SK-N-SH (cell line): ENCODE results near the gene KCTD15. TPM values are rescaled to one million over a fixed set of nuclear protein-coding genes. Genes with fewer than 3 reads are reported as not detected.
A peak's percentile ranks its signal among the peaks of the same experiment; 100 is the strongest.

Experiments used
- CTCF ChIA-PET: fragments of 300-600, 350-600 bp; formaldehyde crosslinking; extraction: SDS; loops from one replicate; lab custom pipeline; 2021; lab: Yijun Ruan, JAX
- POLR2A ChIA-PET: fragments of 350-600 bp; sonication (Branson Sonifier 250); formaldehyde crosslinking; extraction: SDS; loops from one replicate; lab custom pipeline; 2020; ENCODE audit warnings: antibody characterized with exemption, inconsistent platforms; lab: Yijun Ruan, JAX
- DNase-seq: peaks from one replicate; pipeline ENCODE4 v3.0.0; 2012
- H2AFZ ChIP-seq: fragments of 200-600 bp; sonication (generic); 2 replicates; pipeline ENCODE4 v1.8.1; 2016; ENCODE audit warnings: antibody characterized with exemption, mild to moderate bottlenecking, low read depth
- H3F3A ChIP-seq: fragments of 200-600 bp; sonication (generic); replicated peaks from 2 replicates; pipeline ENCODE3; 2016; ENCODE audit warnings: antibody characterized with exemption, mild to moderate bottlenecking; ENCODE audit not compliant: insufficient read depth
- H3K27ac ChIP-seq, 2 experiments: fragments of 200-500 bp in 1 of 2; fragments of 200-600 bp in 1 of 2; sonication (Bioruptor generic) in 1 of 2; sonication (generic), shearing (Covaris generic) in 1 of 2; 2 replicates each; pipeline versions ENCODE4 v1.5.1 to v1.6.1; 2014 to 2016; ENCODE audit warnings: low read depth in 2 of 2, inconsistent platforms in 1 of 2, low read length in 1 of 2, mild to moderate bottlenecking in 1 of 2, mixed read lengths in 1 of 2
- H3K27me3 ChIP-seq: fragments of 200-600 bp; sonication (generic), shearing (Covaris generic); 2 replicates; pipeline ENCODE4 v1.6.1; 2016; ENCODE audit warnings: mixed run types; ENCODE audit not compliant: insufficient read depth
- H3K36me3 ChIP-seq, 2 experiments: fragments of 200-500 bp in 1 of 2; fragments of 200-600 bp in 1 of 2; sonication (Bioruptor generic) in 1 of 2; sonication (generic) in 1 of 2; replicated peaks in 1 of 2; 2 replicates each; pipeline versions ENCODE3 to v1.5.1; 2014 to 2016; ENCODE audit warnings: low read length in 1 of 2, mild to moderate bottlenecking in 1 of 2; ENCODE audit not compliant: insufficient read depth in 2 of 2, control insufficient read depth in 1 of 2
- H3K4me1 ChIP-seq, 2 experiments: fragments of 200-500 bp in 1 of 2; fragments of 200-600 bp in 1 of 2; sonication (Bioruptor generic) in 1 of 2; sonication (generic), shearing (Covaris generic) in 1 of 2; 2 replicates each; pipeline versions ENCODE4 v1.5.1 to v1.6.1; 2014 to 2016; ENCODE audit warnings: low read depth in 1 of 2, low read length in 1 of 2, mixed run types in 1 of 2; ENCODE audit not compliant: insufficient read depth in 2 of 2, control insufficient read depth in 1 of 2
- H3K4me2 ChIP-seq: fragments of 200-600 bp; sonication (generic), shearing (Covaris generic); 2 replicates; pipeline ENCODE4 v1.6.1; 2017; ENCODE audit warnings: mixed run types
- H3K4me3 ChIP-seq, 2 experiments: fragments of 200-500 bp in 1 of 2; fragments of 200-600 bp in 1 of 2; sonication (Bioruptor generic) in 1 of 2; sonication (generic), shearing (Covaris generic) in 1 of 2; 2 replicates each; pipeline versions ENCODE4 v1.5.1 to v1.8.1; 2014 to 2016; ENCODE audit warnings: low read depth in 2 of 2, inconsistent platforms in 1 of 2, low read length in 1 of 2, mild to moderate bottlenecking in 1 of 2, mixed read lengths in 1 of 2, moderate library complexity in 1 of 2
- H3K79me2 ChIP-seq: fragments of 200-600 bp; sonication (generic); 2 replicates; pipeline ENCODE4 v1.8.1; 2017; ENCODE audit warnings: mild to moderate bottlenecking; ENCODE audit not compliant: insufficient read depth
- H3K9ac ChIP-seq: fragments of 200-600 bp; sonication (generic); 2 replicates; pipeline ENCODE4 v1.6.1; 2017; ENCODE audit warnings: mixed run types
- H3K9me2 ChIP-seq: fragments of 200-600 bp; sonication (generic); 2 replicates; pipeline ENCODE4 v1.6.1; 2017; ENCODE audit warnings: mixed run types
- H3K9me3 ChIP-seq: fragments of 200-600 bp; sonication (generic); 2 replicates; pipeline ENCODE4 v1.6.1; 2017; ENCODE audit warnings: mixed run types, mild to moderate bottlenecking, moderate library complexity
- H4K20me1 ChIP-seq: fragments of 200-600 bp; sonication (generic); 2 replicates; pipeline ENCODE4 v1.6.1; 2017; ENCODE audit warnings: mild to moderate bottlenecking, mixed run types; ENCODE audit not compliant: insufficient read depth
- EP300 ChIP-seq, 2 experiments: IDR thresholded peaks; 2 replicates each; pipeline versions ENCODE4 v1.4.0 to v1.6.1; 2012; ENCODE audit warnings: borderline replicate concordance in 1 of 2, low read depth in 1 of 2, low read length in 1 of 2
- FOXJ3 ChIP-seq: sonication (generic); formaldehyde crosslinking; IDR thresholded peaks from 2 replicates; pipeline ENCODE4 v1.5.1; 2020; ENCODE audit warnings: mild to moderate bottlenecking, missing genetic modification reagents
- GABPA ChIP-seq: IDR thresholded peaks from 2 replicates; pipeline ENCODE4 v1.4.0; 2012; ENCODE audit warnings: low read depth, mild to moderate bottlenecking
- GATA2 ChIP-seq: sonication (generic); formaldehyde crosslinking; IDR thresholded peaks from 2 replicates; pipeline ENCODE4 v1.5.0; 2020; ENCODE audit warnings: mild to moderate bottlenecking, missing genetic modification reagents
- MXI1 ChIP-seq: IDR thresholded peaks from 2 replicates; pipeline ENCODE4 v1.6.1; 2012; ENCODE audit warnings: mild to moderate bottlenecking, low read depth, low read length, improper control_type of control experiment
- RAD21 ChIP-seq: IDR thresholded peaks from 2 replicates; pipeline ENCODE4 v1.6.1; 2012; ENCODE audit warnings: mild to moderate bottlenecking, low read length
- RCOR1 ChIP-seq: fragments of 150-350 bp; IDR thresholded peaks from 2 replicates; pipeline ENCODE4 v1.6.1; 2017; ENCODE audit warnings: antibody characterized with exemption, low read length
- USF2 ChIP-seq: fragments of 150-350 bp; IDR thresholded peaks from 2 replicates; pipeline ENCODE4 v1.6.1; 2017; ENCODE audit warnings: antibody characterized with exemption, low read length, low read depth, borderline replicate concordance
- whole genome bisulfite sequencing: methylation state at CpG from one replicate; pipeline ENCODE4 v1.1.6; 2017; ENCODE audit warnings: low lambda C conversion rate; 5-methylcytosine and 5-hydroxymethylcytosine counted together
- polyA plus RNA-seq, 3 experiments: library from polyadenylated mRNA; depleted of rRNA; stranded (reverse); fragments of >200 nt; gene quantifications; 2 replicates each; pipeline ENCODE4 v1.2.3, GENCODE V29; 2012
- TF ChIP-seq, protein P1 (sequence below): IDR thresholded peaks from 2 replicates; pipeline ENCODE4 v1.4.0; 2012; ENCODE audit warnings: low read depth, borderline replicate concordance

Gene KCTD15
- polyA plus RNA-seq, 1 of the 3 experiments (the other 2 are of a cell fraction): 15.5 TPM

DNA sequence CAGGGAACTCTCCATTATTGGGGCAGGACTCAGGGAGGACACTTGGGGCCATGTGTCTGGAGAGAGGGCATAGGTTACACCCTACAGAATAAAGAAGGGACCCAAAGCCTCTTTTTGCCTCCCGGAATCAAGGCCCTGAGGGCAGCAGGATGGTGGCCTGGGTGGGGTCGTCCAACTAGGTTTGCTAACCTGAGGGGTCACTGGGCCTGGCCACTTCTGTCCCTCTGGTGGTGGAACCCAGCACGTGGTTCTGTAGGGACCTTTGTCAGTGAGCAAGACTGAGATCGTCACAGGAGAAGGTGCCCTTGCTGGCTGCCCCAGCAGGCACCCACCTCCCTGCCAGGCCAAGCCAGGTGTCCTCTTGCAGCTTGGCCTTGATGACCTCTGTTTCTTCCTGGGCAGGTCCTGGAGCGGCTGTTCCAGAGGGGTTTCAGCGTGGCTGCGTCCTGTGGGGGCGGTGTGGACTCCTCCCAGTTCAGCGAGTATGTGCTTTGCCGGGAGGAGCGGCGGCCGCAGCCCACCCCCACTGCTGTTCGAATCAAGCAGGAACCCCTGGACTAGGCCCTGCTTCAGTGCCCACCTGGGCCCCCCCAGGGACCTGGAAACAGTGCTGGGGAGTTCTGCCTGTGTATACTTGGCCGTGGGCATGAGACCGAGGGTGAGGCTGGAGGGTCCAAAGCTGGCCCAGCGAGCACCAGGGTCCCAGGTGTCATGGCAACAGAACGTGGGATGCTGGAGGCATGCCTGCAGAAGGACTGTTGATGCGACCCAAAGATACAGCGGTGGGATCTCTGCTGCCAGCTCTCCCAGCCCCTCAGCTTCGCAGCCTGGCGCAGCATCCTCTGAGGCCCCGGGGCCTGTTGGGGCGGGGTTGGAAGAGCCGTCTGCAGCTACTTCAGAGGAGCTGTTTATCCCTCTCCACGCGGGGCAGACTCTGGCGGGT, 16.0 kb downstream of the KCTD15 start:
- no peaks in the 10 kb centered on the region for H3K9me2 ChIP-seq
- H3K36me3 ChIP-seq: no peaks in the 10 kb centered on the region
- H3K79me2 ChIP-seq: no peaks in the 10 kb centered on the region
- ChIA-PET POLR2A (interaction anchor here (0.7 to 2.5 kb wide), 6 partner anchors 13 to 94 kb away, joined by 3 to 14 read pairs (median 4); no protein-coding TSS in a partner anchor), CTCF (interaction anchor here (0.9 to 4.4 kb wide), 9 partner anchors 9 to 283 kb away, joined by 3 to 40 read pairs (median 6); partner anchors contain the start of gene KCTD15)
- H3F3A ChIP-seq: peaks cover 5% of the 10 kb centered on the region
- peak; percentile 87 for DNase-seq
- H2AFZ ChIP-seq: no peak overlapping the region
- H3K4me3 ChIP-seq: no peak overlapping the region
- no peak overlapping the region for H3K9ac ChIP-seq
- TF ChIP-seq GABPA (no peak), RAD21 (no peak), EP300 (IDR thresholded peaks at IDR 0.05; ENCODE audit: borderline replicate concordance in 1 of 2, low read depth in 1 of 2, low read length in 1 of 2) (peak in 1 of 2 experiments; percentile 8; a peak in 1 of 4 replicates), FOXJ3 (peak; percentile 62; the same call in 1 of the 2 replicates), MXI1 (peak; percentile 15; the same call in 1 of the 2 replicates), GATA2 (CRISPR knock-in tag) (peak; percentile 77), RCOR1 (peak; percentile 41; the same call in 1 of the 2 replicates)
- peaks cover 0 to 42% of the 10 kb centered on the region in 2 experiments; a peak in 2 of 4 replicates for H3K4me1 ChIP-seq
- no peaks in the 10 kb centered on the region for H4K20me1 ChIP-seq
- no peaks in the 10 kb centered on the region for H3K27me3 ChIP-seq
- no peaks in the 10 kb centered on the region for H3K9me3 ChIP-seq
- peak overlapping the region in 1 of 2 experiments; percentile 92; a peak in 2 of 4 replicates for H3K27ac ChIP-seq
- 66% methylated on average over 10 of the region's 28 CpGs for WGBS
- H3K4me2 ChIP-seq: no peak overlapping the region

DNA sequence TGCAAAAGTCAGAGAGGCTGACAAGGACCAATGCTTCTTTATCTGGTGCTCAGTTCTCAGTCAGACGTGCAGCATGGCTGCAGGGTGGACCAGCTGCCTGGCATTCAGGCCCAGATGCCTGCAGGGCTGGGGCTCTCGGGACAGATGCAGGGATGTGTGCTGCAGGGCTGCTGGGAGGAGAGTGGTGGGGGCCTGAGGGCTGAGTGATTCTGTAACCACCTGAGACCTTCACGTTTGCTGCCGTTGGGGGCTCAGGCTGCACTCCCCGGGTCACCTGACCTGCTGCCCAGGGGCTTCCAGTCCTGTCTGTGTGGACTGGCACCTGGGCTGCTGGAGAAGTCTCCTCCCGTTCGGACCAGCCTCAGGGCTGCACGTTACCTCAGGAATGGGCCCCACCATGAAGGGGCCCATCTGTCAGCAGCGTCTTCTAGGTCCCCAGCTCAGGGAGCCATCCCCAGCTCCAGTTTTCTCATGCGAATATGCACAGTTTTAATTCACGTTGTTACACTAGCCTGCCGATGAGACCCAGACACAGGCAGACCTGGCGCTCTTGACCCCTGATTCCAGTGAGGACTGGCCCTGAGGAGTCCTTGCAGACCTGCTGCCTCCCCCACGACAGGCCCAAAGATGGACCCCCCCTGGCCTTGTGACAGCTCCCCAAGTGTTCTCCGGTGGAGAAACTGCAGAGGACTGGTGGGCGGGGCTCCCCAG, 16.9 kb downstream of the KCTD15 start:
- CTCF ChIA-PET: interaction anchor here (0.6 to 4.4 kb wide), 10 partner anchors 9 to 283 kb away, joined by 3 to 40 read pairs (median 4); partner anchors contain the start of gene KCTD15
- TF ChIP-seq EP300 (IDR thresholded peaks at IDR 0.05; ENCODE audit: borderline replicate concordance in 1 of 2, low read depth in 1 of 2, low read length in 1 of 2): peak in 1 of 2 experiments; percentile 3; a peak in 1 of 4 replicates
- TF ChIP-seq, protein P1, sequence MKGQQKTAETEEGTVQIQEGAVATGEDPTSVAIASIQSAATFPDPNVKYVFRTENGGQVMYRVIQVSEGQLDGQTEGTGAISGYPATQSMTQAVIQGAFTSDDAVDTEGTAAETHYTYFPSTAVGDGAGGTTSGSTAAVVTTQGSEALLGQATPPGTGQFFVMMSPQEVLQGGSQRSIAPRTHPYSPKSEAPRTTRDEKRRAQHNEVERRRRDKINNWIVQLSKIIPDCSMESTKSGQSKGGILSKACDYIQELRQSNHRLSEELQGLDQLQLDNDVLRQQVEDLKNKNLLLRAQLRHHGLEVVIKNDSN: no peak
- TF ChIP-seq USF2: no peak

More for the DNA sequence above, 16.9 kb downstream of the KCTD15 start:
- Histone ChIP-seq H3K4me3 (no peak overlapping the region), H3F3A (peaks cover 5% of the 10 kb centered on the region), H3K9me2 (no peaks in the 10 kb centered on the region), H3K27me3 (no peaks in the 10 kb centered on the region), H2AFZ (no peak overlapping the region), H3K9me3 (no peaks in the 10 kb centered on the region), H3K79me2 (no peaks in the 10 kb centered on the region), H3K4me1 (peaks cover 0 to 42% of the 10 kb centered on the region in 2 experiments; a peak in 2 of 4 replicates), H3K4me2 (no peak overlapping the region), H3K36me3 (no peaks in the 10 kb centered on the region), H3K27ac (peak overlapping the region in 1 of 2 experiments; percentile 92; a peak in 2 of 4 replicates), H4K20me1 (no peaks in the 10 kb centered on the region), H3K9ac (no peak overlapping the region)
- peak; percentile 72 for DNase-seq
- POLR2A ChIA-PET: interaction anchor here (0.7 to 2.5 kb wide), 5 partner anchors 14 to 54 kb away, joined by 3 to 14 read pairs (median 6); no protein-coding TSS in a partner anchor
- 70% methylated on average over 12 of the region's 16 CpGs for WGBS
